HCT116 (cell line): ENCODE data around the gene DEFB112. TPM values are rescaled to one million over a fixed set of nuclear protein-coding genes. Genes with fewer than 3 reads are reported as not detected.

ENCODE experiments used
- ATAC-seq: fragments of 200-7000 bp; cut with Tn5 transposase; 2 replicates; pipeline ENCODE4 v1.9.1; 2020; ENCODE audit warnings: mild to moderate bottlenecking, moderate library complexity
- BruUV-seq: library from RNA; stranded (reverse); fragments of 400-500 nt; replicated peaks from 2 replicates; lab custom pipeline; 2021; lab: Mats Ljungman, UMichigan
- CTCF ChIA-PET: fragments of 300-600 bp; sonication (Branson Sonifier 250); formaldehyde crosslinking; loops from one replicate; lab custom pipeline; 2021; ENCODE audit warnings: antibody characterized with exemption; lab: Charles Lee
- POLR2A ChIA-PET: fragments of 300-600, 350-600 bp; sonication (Branson Sonifier 250); formaldehyde crosslinking; loops from one replicate; lab custom pipeline; 2021; ENCODE audit warnings: antibody characterized with exemption; lab: Charles Lee
- RAD21 ChIA-PET, 2 experiments: fragments of 300-600 bp; sonication (Branson Sonifier 250); formaldehyde crosslinking; loops; one replicate each; lab custom pipeline; 2023; ENCODE audit warnings: low total read pairs in 2 of 2; ENCODE audit not compliant: uncharacterized antibody in 2 of 2, unreplicated experiment in 2 of 2, low non-redundant PET in 1 of 2; lab: Charles Lee
- DNase-seq: peaks from one replicate; pipeline ENCODE4 v3.0.0-alpha.2; 2010; ENCODE audit warnings: low read depth, low spot score
- H2AFZ ChIP-seq: fragments of 200-600 bp; shearing (Covaris generic), sonication (generic); 2 replicates; pipeline ENCODE4 v1.6.1; 2017; ENCODE audit warnings: low read depth, mixed run types, mixed read lengths, antibody characterized with exemption, low read length; ENCODE audit not compliant: poor library complexity, severe bottlenecking
- H3K27ac ChIP-seq: 2 replicates; pipeline ENCODE4 v1.5.1; 2012; ENCODE audit warnings: low read depth, low read length
- H3K27me3 ChIP-seq: fragments of 200-600 bp; sonication (generic); 2 replicates; pipeline ENCODE4 v1.6.1; 2016; ENCODE audit warnings: mixed run types, low read length, mixed read lengths; ENCODE audit not compliant: insufficient read depth
- H3K36me3 ChIP-seq, 2 experiments: fragments of 200-500 bp in 1 of 2; fragments of 200-600 bp in 1 of 2; sonication (Bioruptor generic) in 1 of 2; sonication (generic) in 1 of 2; 2 replicates each; pipeline versions ENCODE4 v1.5.1 to v1.6.1; 2014 to 2016; ENCODE audit warnings: low read length in 2 of 2, inconsistent platforms in 1 of 2, mixed read lengths in 1 of 2, mixed run types in 1 of 2; ENCODE audit not compliant: insufficient read depth in 2 of 2, control insufficient read depth in 1 of 2
- H3K4me1 ChIP-seq, 2 experiments: fragments of 200-600 bp in 1 of 2; sonication (generic) in 1 of 2; 2 replicates each; pipeline versions ENCODE4 v1.5.1 to v1.6.1; 2012 to 2017; ENCODE audit warnings: low read length in 2 of 2, inconsistent platforms in 1 of 2, mild to moderate bottlenecking in 1 of 2, mixed read lengths in 1 of 2, mixed run types in 1 of 2, moderate library complexity in 1 of 2; ENCODE audit not compliant: insufficient read depth in 2 of 2, control insufficient read depth in 1 of 2
- H3K4me2 ChIP-seq: fragments of 200-600 bp; sonication (generic); 2 replicates; pipeline ENCODE4 v1.6.1; 2017; ENCODE audit warnings: mixed run types, low read length, mixed read lengths
- H3K4me3 ChIP-seq, 2 experiments: fragments of 200-600 bp in 1 of 2; sonication (generic) in 1 of 2; replicated peaks in 1 of 2; 2 replicates each; pipeline ENCODE4 v1.5.1; 2011 to 2016; ENCODE audit warnings: low read length in 2 of 2, control low read depth in 1 of 2, low read depth in 1 of 2, mild to moderate bottlenecking in 1 of 2, mixed read lengths in 1 of 2, mixed run types in 1 of 2
- H3K79me2 ChIP-seq: fragments of 200-600 bp; sonication (generic); 2 replicates; pipeline ENCODE4 v1.6.1; 2017; ENCODE audit warnings: mild to moderate bottlenecking, mixed run types, low read length, moderate library complexity, mixed read lengths; ENCODE audit not compliant: insufficient read depth
- H3K9ac ChIP-seq: fragments of 200-600 bp; sonication (generic); 2 replicates; pipeline ENCODE4 v1.6.1; 2016; ENCODE audit warnings: low read length, mixed read lengths
- H3K9me2 ChIP-seq: fragments of 200-600 bp; sonication (generic), shearing (Covaris generic); 2 replicates; pipeline ENCODE4 v1.6.1; 2017; ENCODE audit warnings: mixed run types, mild to moderate bottlenecking, moderate library complexity; ENCODE audit not compliant: insufficient read depth
- H3K9me3 ChIP-seq, 2 experiments: fragments of 200-500 bp in 1 of 2; fragments of 200-600 bp in 1 of 2; sonication (Bioruptor generic) in 1 of 2; sonication (generic) in 1 of 2; 2 replicates each; pipeline ENCODE4 v1.6.1; 2014 to 2017; ENCODE audit warnings: low read length in 2 of 2, mixed read lengths in 2 of 2, inconsistent platforms in 1 of 2, low read depth in 1 of 2, mild to moderate bottlenecking in 1 of 2, mixed run types in 1 of 2, moderate library complexity in 1 of 2; ENCODE audit not compliant: control insufficient read depth in 1 of 2, insufficient read depth in 1 of 2
- H4K20me1 ChIP-seq: fragments of 200-600 bp; sonication (generic), shearing (Covaris generic); 2 replicates; pipeline ENCODE4 v1.6.1; 2017; ENCODE audit warnings: mixed run types, mild to moderate bottlenecking, moderate library complexity; ENCODE audit not compliant: insufficient read depth
- CTCF ChIP-seq, 3 experiments: fragments of 200-600 bp in 1 of 3; sonication (generic) in 1 of 3; IDR thresholded peaks in 2 of 3; conservative IDR thresholded peaks in 1 of 3; 2 replicates each; pipeline ENCODE4 v1.5.1; 2012 to 2017; ENCODE audit warnings: low read depth in 2 of 3, low read length in 2 of 3, antibody characterized with exemption in 1 of 3, borderline replicate concordance in 1 of 3, control low read depth in 1 of 3, mild to moderate bottlenecking in 1 of 3, mixed read lengths in 1 of 3, mixed run types in 1 of 3, moderate library complexity in 1 of 3; ENCODE audit not compliant: insufficient read depth in 1 of 3
- EGR1 ChIP-seq: IDR thresholded peaks from 2 replicates; pipeline ENCODE4 v1.6.1; 2012; ENCODE audit warnings: low read depth
- RAD21 ChIP-seq: IDR thresholded peaks from 2 replicates; pipeline ENCODE4 v1.6.1; 2012; ENCODE audit warnings: low read depth, mild to moderate bottlenecking
- TCF7L2 ChIP-seq: IDR thresholded peaks from 2 replicates; pipeline ENCODE4 v1.7.0; 2011; ENCODE audit warnings: borderline replicate concordance, inconsistent platforms; ENCODE audit not compliant: insufficient read depth, insufficient read length; ENCODE audit errors: extremely low read depth
- intact Hi-C: fragments of 100-400 bp; cut with micrococcal nuclease; formaldehyde crosslinking; loops from 2 replicates; pipeline ENCODE4 v1.10.0; 2022
- total RNA-seq: library from RNA; stranded (reverse); gene quantifications from one replicate; pipeline ENCODE4 v1.2.1, GENCODE V29; 2021; ENCODE audit not compliant: unreplicated experiment
- TF ChIP-seq, protein P1 (sequence below): IDR thresholded peaks from 2 replicates; pipeline ENCODE4 v1.6.1; 2011; ENCODE audit warnings: mild to moderate bottlenecking, low read length, moderate library complexity; ENCODE audit not compliant: insufficient replicate concordance; ENCODE audit errors: extremely low read depth

Gene DEFB112
- total RNA-seq, 1 experiment from 2014 or later = not detected

DNA sequence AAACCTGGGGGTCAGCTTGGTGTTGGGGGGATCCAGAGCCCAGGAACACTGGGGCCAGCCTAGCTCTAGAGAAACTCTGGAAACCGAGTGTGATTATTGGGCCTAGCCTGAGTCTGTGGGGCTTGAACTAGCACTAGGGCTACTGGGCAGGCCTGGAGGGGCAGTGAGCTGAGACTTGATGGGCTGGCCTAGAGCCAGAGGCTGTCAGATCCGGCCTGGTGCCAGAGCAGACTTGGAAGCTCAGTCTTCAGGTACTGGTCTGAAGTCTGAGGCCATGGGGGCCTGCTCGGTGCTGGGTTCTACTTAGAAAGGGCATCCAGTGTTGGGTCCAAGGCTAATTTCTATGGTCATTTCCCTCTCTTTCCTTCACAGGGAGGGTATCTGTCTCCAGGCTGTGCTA, 2.7 kb downstream of the DEFB112 start (continued):
- TF ChIP-seq, protein P1, sequence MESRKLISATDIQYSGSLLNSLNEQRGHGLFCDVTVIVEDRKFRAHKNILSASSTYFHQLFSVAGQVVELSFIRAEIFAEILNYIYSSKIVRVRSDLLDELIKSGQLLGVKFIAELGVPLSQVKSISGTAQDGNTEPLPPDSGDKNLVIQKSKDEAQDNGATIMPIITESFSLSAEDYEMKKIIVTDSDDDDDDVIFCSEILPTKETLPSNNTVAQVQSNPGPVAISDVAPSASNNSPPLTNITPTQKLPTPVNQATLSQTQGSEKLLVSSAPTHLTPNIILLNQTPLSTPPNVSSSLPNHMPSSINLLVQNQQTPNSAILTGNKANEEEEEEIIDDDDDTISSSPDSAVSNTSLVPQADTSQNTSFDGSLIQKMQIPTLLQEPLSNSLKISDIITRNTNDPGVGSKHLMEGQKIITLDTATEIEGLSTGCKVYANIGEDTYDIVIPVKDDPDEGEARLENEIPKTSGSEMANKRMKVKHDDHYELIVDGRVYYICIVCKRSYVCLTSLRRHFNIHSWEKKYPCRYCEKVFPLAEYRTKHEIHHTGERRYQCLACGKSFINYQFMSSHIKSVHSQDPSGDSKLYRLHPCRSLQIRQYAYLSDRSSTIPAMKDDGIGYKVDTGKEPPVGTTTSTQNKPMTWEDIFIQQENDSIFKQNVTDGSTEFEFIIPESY = no peak

DNA sequence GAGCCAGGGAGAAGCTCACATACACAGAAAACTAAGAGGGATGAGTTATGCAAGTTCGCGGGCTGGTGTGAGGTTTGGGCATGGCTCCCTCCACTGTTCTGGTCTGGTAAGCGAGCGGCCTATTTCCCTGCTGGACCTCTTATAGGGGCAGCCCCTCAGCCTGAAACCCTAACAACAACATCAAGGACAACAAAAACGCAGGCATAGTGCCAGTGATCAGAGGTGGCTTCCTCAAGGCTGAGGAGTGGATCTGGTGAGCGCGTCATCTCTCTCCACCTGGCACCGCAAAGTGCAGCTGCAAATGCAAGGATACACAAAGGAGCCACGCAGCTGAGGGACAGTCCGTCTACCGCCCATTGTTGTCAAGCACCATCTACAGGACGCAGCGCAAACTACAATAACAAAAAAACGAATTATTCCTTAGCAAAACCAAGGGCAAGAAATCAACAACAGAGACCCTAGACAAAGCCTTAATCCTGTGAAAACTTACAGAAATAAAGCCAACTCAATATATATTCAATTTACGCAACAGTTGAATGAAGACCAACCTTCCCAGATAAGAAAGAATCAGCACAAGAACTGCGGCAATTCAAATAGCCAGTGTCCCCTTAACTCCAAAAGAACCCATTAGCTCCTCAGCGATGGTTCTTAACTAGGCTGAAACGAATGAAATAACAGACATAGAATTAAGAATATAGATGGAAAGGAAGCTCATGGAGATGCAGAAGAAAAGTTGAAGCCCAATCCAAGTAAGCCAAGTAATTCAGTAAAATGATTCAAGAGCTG, 18.8 kb downstream of the DEFB112 start:
- no peak overlapping the region for H3K9ac ChIP-seq
- H3K27me3 ChIP-seq = no peaks in the 10 kb centered on the region
- DNase-seq (peak; percentile 46), ATAC-seq (peak; percentile 98)
- no peak overlapping the region for H3K27ac ChIP-seq
- H3K36me3 ChIP-seq = no peaks in the 10 kb centered on the region
- H3K9me3 ChIP-seq = no peaks in the 10 kb centered on the region
- H3K4me2 ChIP-seq = peak overlapping the region; percentile 53
- ChIA-PET CTCF (interaction anchor here (0.8 to 2.0 kb wide), 7 partner anchors 9 to 499 kb away, joined by 3 to 11 read pairs (median 4); no protein-coding TSS in a partner anchor), RAD21 (no interaction called here), POLR2A (interaction anchor here (1.4 kb wide), 1 partner anchor 12 kb away, joined by 3 read pairs; no protein-coding TSS in a partner anchor)
- TF ChIP-seq EGR1 (no peak), CTCF (IDR thresholded peaks at IDR 0.05 in 2 of 3, conservative IDR thresholded peaks at IDR 0.05 in 1 of 3; ENCODE audit: borderline replicate concordance in 1 of 3, insufficient read depth in 1 of 3, low read depth in 2 of 3, low read length in 2 of 3) (peak; percentile 55 to 74 (median 68); a peak in 5 of 6 replicates), RAD21 (peak; percentile 55), TCF7L2 (peak; percentile 27)
- intact Hi-C loops = loop anchor here (1.0 kb wide), 1 partner anchor 499 kb away; no protein-coding TSS in a partner anchor
- H2AFZ ChIP-seq = peak overlapping the region; percentile 92
- no TSS peak for BruUV-seq
- no peak overlapping the region for H3K4me3 ChIP-seq
- no peaks in the 10 kb centered on the region for H3K79me2 ChIP-seq
- no peaks in the 10 kb centered on the region for H4K20me1 ChIP-seq
- peaks cover 0 to 5% of the 10 kb centered on the region in 2 experiments; a peak in 1 of 4 replicates for H3K4me1 ChIP-seq
- no peaks in the 10 kb centered on the region for H3K9me2 ChIP-seq
